ENCODE results near the gene RAB11FIP4. TPM values are rescaled to one million over a fixed set of nuclear protein-coding genes. Genes with fewer than 3 reads are reported as not detected.
"Not testable (repeated sequence)": the region's sequence is repeated elsewhere in the genome, so short reads cannot be mapped to it uniquely, and the experiment has no call there.

Gene RAB11FIP4, protein sequence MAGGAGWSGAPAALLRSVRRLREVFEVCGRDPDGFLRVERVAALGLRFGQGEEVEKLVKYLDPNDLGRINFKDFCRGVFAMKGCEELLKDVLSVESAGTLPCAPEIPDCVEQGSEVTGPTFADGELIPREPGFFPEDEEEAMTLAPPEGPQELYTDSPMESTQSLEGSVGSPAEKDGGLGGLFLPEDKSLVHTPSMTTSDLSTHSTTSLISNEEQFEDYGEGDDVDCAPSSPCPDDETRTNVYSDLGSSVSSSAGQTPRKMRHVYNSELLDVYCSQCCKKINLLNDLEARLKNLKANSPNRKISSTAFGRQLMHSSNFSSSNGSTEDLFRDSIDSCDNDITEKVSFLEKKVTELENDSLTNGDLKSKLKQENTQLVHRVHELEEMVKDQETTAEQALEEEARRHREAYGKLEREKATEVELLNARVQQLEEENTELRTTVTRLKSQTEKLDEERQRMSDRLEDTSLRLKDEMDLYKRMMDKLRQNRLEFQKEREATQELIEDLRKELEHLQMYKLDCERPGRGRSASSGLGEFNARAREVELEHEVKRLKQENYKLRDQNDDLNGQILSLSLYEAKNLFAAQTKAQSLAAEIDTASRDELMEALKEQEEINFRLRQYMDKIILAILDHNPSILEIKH
- total RNA-seq (9.2 TPM), polyA plus RNA-seq (5.3 TPM)
- long read RNA-seq, donor 1 = 0 reads
- long read RNA-seq, donor 2 = 0 reads
- long read RNA-seq, donor 3, partial matches to known transcripts = 0 of 1 reads
- long read RNA-seq, donor 3, other reads (novel, unspliced or antisense) = 0 of 1 reads
- long read RNA-seq, donor 4 = 0 reads
- long read RNA-seq, donor 5, partial matches to known transcripts = 0 of 4 reads
- long read RNA-seq, donor 5, other reads (novel, unspliced or antisense) = 0 of 4 reads
- long read RNA-seq, donor 6, partial matches to known transcripts = 0 of 1 reads
- long read RNA-seq, donor 6, other reads (novel, unspliced or antisense) = 0 of 1 reads
- long read RNA-seq, donor 7, partial matches to known transcripts = 0 of 1 reads
- long read RNA-seq, donor 7, other reads (novel, unspliced or antisense) = 0 of 1 reads
- long read RNA-seq, donor 8 = 0 reads
- long read RNA-seq, donor 9, partial matches to known transcripts = 0 of 2 reads
- long read RNA-seq, donor 9, other reads (novel, unspliced or antisense) = 0 of 2 reads
- long read RNA-seq, donor 10, partial matches to known transcripts = 0 of 1 reads
- long read RNA-seq, donor 10, other reads (novel, unspliced or antisense) = 0 of 1 reads

DNA sequence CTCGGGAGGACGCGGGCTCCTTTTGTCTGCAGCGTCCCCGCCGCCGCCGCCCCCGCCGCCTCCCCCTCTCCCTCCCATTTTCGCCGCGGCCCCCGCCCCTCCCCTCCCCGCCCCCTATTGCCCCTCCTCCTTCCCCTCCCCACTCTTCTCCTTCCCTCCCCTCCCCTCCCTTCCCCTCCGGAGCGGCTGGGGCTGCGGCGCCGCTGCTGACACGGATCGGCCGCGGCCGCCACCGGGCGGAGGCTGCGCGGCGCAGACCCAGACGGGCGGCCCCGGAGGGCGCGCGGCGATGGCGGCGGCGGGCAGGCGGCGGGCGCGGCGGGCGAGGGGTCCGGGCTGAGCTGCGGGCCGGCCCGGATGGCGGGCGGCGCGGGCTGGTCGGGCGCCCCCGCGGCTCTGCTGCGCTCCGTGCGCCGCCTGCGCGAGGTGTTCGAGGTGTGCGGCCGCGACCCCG, at the start of gene RAB11FIP4:
Gene RAB11FIP4 (plus strand): TSS at position 180 of the 454 bp plus-strand sequence. CDS start 178 bp downstream, at position 358.
- Histone ChIP-seq H3K4me3 (ENCODE audit: low read length in 2 of 2) (peak within 1 kb of the TSS; percentile 20 to 57), H3K27ac (ENCODE audit: low read depth in 1 of 2, low read length in 1 of 2) (no peak within 1 kb of the TSS), H3K36me3 (ENCODE audit: control insufficient read depth in 2 of 2, insufficient read depth in 2 of 2, low read length in 1 of 2) (no peaks in the 10 kb centered on the region), H3K4me1 (ENCODE audit: control insufficient read depth in 2 of 2, insufficient read depth in 2 of 2, low read length in 2 of 2) (peaks cover 4 to 9% of the 10 kb centered on the region in 2 donors), H3K27me3 (ENCODE audit: control insufficient read depth in 2 of 2, insufficient read depth in 1 of 2, low read length in 1 of 2) (peaks cover 42 to 68% of the 10 kb centered on the region in 2 donors), H3K9me3 (ENCODE audit: control insufficient read depth in 2 of 2, insufficient read depth in 1 of 2, low read length in 1 of 2) (peaks cover 0 to 7% of the 10 kb centered on the region in 2 donors)
- peak in 4 of 9 donors; percentile 13 to 33 (median 22) for DNase-seq (ENCODE audit: low read depth in 6 of 9, low spot score in 9 of 9)
- under 1% methylated on average over 69 of the region's 69 CpGs for WGBS

DNA sequence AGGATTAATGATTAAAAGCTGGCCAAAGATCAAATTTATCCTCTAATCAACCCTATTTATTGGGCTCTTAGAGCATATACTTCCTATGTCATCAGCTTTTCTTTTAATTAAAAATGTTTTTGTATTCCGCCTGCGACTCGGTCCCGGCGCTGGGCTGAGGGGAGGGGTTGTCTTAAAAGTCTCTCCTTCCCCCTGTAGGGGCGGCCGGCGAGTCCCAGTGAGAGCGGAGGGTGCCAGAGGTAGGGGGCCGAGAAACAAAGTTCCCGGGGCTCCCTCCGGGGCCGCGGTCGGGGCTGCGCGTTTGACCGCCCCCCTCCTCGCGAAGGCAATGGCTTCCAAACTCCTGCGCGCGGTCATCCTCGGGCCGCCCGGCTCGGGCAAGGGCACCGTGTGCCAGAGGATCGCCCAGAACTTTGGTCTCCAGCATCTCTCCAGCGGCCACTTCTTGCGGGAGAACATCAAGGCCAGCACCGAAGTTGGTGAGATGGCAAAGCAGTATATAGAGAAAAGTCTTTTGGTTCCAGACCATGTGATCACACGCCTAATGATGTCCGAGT, 46.2 kb upstream of the RAB11FIP4 start:
- not testable (repeated sequence) for H3K9me3 ChIP-seq (ENCODE audit: control insufficient read depth in 2 of 2, insufficient read depth in 1 of 2, low read length in 1 of 2)
- peaks cover 11 to 24% of the 10 kb centered on the region in 2 donors for H3K36me3 ChIP-seq (ENCODE audit: control insufficient read depth in 2 of 2, insufficient read depth in 2 of 2, low read length in 1 of 2)

DNA sequence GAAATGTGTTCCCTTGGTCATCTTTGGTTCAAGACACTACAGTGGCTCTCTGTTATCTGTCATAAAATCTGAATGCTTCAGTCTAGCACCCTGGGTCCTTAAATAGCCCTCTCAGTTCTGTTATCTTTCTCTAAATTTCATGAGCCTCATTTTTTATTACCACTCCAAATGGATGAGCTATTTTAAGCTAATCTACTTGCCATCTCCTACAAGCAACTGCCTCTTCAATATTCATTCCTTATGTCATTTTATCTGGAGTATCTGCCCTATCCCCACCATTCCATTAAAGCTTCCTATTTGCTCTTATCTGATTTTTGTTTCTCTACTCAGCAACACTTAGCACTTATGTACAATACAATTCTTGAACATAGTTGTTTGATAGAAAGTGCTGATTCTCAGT, 42.0 kb upstream of the RAB11FIP4 start:
- Histone ChIP-seq H3K4me1 (ENCODE audit: control insufficient read depth in 2 of 2, insufficient read depth in 2 of 2, low read length in 2 of 2) (no peaks in the 10 kb centered on the region), H3K27ac (ENCODE audit: low read depth in 1 of 2, low read length in 1 of 2) (no peak overlapping the region), H3K27me3 (ENCODE audit: control insufficient read depth in 2 of 2, insufficient read depth in 1 of 2, low read length in 1 of 2) (no peaks in the 10 kb centered on the region), H3K4me3 (ENCODE audit: low read length in 2 of 2) (no peak overlapping the region), H3K9me3 (ENCODE audit: control insufficient read depth in 2 of 2, insufficient read depth in 1 of 2, low read length in 1 of 2) (no peaks in the 10 kb centered on the region), H3K36me3 (ENCODE audit: control insufficient read depth in 2 of 2, insufficient read depth in 2 of 2, low read length in 1 of 2) (peaks cover 17 to 25% of the 10 kb centered on the region in 2 donors)
- no peak for DNase-seq (ENCODE audit: low read depth in 6 of 9, low spot score in 9 of 9)

More for the DNA sequence above, 46.2 kb upstream of the RAB11FIP4 start:
- H3K27ac ChIP-seq (ENCODE audit: low read depth in 1 of 2, low read length in 1 of 2); H3K4me1 ChIP-seq (ENCODE audit: control insufficient read depth in 2 of 2, insufficient read depth in 2 of 2, low read length in 2 of 2); DNase-seq (ENCODE audit: low read depth in 6 of 9, low spot score in 9 of 9); H3K4me3 ChIP-seq (ENCODE audit: low read length in 2 of 2); H3K27me3 ChIP-seq (ENCODE audit: control insufficient read depth in 2 of 2, insufficient read depth in 1 of 2, low read length in 1 of 2): not testable (repeated sequence)
- 90% methylated on average over 21 of the region's 34 CpGs for WGBS

DNA sequence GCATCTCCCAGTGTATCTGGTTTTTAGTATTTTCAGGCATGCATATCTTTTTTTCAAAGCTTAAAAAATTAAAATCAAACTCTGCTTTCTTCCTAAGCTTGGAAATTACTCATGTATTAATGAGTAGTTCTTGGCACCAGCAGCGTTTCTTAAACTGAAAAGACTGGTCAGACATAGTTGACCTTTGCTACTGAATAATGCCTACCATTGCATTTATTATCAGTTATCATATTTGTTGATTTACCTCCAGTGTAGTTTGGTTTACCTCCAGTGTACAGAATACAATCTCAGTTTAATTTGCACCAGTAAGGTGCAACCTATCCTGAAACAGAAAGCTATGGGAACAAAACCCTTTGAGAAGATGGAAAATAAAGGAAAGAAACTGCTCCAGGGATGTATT, 35.5 kb upstream of the RAB11FIP4 start:
- no peak for DNase-seq (ENCODE audit: low read depth in 6 of 9, low spot score in 9 of 9)
- Histone ChIP-seq H3K4me3 (ENCODE audit: low read length in 2 of 2) (no peak overlapping the region), H3K9me3 (ENCODE audit: control insufficient read depth in 2 of 2, insufficient read depth in 1 of 2, low read length in 1 of 2) (no peaks in the 10 kb centered on the region), H3K36me3 (ENCODE audit: control insufficient read depth in 2 of 2, insufficient read depth in 2 of 2, low read length in 1 of 2) (peaks cover 24 to 37% of the 10 kb centered on the region in 2 donors), H3K27me3 (ENCODE audit: control insufficient read depth in 2 of 2, insufficient read depth in 1 of 2, low read length in 1 of 2) (no peaks in the 10 kb centered on the region), H3K4me1 (ENCODE audit: control insufficient read depth in 2 of 2, insufficient read depth in 2 of 2, low read length in 2 of 2) (no peaks in the 10 kb centered on the region), H3K27ac (ENCODE audit: low read depth in 1 of 2, low read length in 1 of 2) (no peak overlapping the region)
- 100% methylated on average over 1 of the region's 1 CpG for WGBS

DNA sequence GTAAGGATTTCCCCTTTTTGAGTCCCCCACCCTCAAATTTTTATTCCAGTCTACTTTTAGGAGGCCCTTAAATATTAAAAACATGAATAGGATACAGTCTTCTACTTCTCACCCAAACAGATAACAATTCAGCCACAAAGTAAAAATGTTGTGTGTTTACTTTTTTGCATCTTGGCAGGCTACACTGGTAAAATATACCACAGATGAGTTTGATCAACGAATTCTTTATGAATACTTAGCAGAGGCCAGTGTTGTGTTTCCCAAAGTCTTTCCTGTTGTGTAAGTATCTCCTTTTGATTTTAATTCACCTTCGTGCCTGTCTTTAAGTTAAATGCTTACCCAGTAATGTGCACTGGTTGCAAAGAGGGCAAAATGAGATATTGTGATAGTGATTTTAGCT, 34.4 kb upstream of the RAB11FIP4 start:
- no peak for DNase-seq (ENCODE audit: low read depth in 6 of 9, low spot score in 9 of 9)
- H3K36me3 ChIP-seq (ENCODE audit: control insufficient read depth in 2 of 2, insufficient read depth in 2 of 2, low read length in 1 of 2) = peaks cover 16 to 41% of the 10 kb centered on the region in 2 donors
- H3K4me1 ChIP-seq (ENCODE audit: control insufficient read depth in 2 of 2, insufficient read depth in 2 of 2, low read length in 2 of 2) = no peaks in the 10 kb centered on the region
- no peak overlapping the region for H3K4me3 ChIP-seq (ENCODE audit: low read length in 2 of 2)
- no peaks in the 10 kb centered on the region for H3K9me3 ChIP-seq (ENCODE audit: control insufficient read depth in 2 of 2, insufficient read depth in 1 of 2, low read length in 1 of 2)
- H3K27ac ChIP-seq (ENCODE audit: low read depth in 1 of 2, low read length in 1 of 2) = no peak overlapping the region
- no peaks in the 10 kb centered on the region for H3K27me3 ChIP-seq (ENCODE audit: control insufficient read depth in 2 of 2, insufficient read depth in 1 of 2, low read length in 1 of 2)
- WGBS = 95% methylated on average over 2 of the region's 2 CpGs

DNA sequence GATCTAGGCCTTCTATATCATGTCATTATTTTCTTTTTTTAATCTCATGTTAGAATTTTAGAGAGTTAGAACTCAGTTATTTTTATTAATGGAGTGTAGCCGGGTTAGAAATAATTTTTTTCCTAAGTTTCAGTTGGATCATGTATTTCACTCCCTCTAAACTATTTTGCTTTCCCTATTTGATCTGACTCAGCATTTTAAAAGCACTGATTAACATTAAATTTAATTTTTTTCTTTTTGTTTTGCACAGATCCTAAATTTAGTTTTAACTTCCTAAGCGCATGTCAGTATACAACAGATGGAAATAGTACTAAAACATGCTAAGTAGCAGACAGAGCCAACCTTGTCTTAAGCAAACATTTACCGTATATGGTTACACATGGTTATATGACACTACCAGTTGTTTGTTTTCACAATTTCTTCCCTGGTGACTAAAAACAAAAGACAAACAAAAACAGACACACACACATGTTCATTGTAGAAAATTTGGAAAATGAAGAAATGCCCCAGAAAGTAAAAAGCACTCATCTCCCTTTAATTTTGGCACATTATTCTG, 33.6 kb upstream of the RAB11FIP4 start:
- DNase-seq (ENCODE audit: low read depth in 6 of 9, low spot score in 9 of 9) = no peak
- H3K27ac ChIP-seq (ENCODE audit: low read depth in 1 of 2, low read length in 1 of 2) = no peak overlapping the region
- peaks cover 14 to 34% of the 10 kb centered on the region in 2 donors for H3K36me3 ChIP-seq (ENCODE audit: control insufficient read depth in 2 of 2, insufficient read depth in 2 of 2, low read length in 1 of 2)
- no peaks in the 10 kb centered on the region for H3K27me3 ChIP-seq (ENCODE audit: control insufficient read depth in 2 of 2, insufficient read depth in 1 of 2, low read length in 1 of 2)
- WGBS = 97% methylated on average over 3 of the region's 3 CpGs
- H3K4me1 ChIP-seq (ENCODE audit: control insufficient read depth in 2 of 2, insufficient read depth in 2 of 2, low read length in 2 of 2) = no peaks in the 10 kb centered on the region
- H3K4me3 ChIP-seq (ENCODE audit: low read length in 2 of 2) = no peak overlapping the region
- H3K9me3 ChIP-seq (ENCODE audit: control insufficient read depth in 2 of 2, insufficient read depth in 1 of 2, low read length in 1 of 2) = no peaks in the 10 kb centered on the region

DNA sequence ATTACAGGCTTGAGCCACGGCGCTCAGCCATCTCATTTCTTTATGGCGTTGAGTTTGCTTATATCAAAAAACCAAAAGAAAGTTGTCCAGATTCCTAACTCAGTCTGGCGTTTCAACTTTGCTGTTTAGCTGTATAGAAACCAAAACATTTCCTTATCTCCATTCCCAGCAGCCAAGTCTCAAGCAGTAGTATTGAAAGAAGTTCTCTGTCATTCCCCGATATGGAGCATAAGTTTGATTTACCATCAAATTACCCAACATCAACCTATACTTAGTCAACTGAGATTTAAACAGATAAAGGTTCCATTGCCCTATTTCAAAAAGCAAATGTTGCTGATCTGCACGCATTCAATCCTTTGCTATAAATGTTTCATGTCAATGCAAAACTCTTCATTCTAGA, 27.5 kb upstream of the RAB11FIP4 start:
- no peaks in the 10 kb centered on the region for H3K9me3 ChIP-seq (ENCODE audit: control insufficient read depth in 2 of 2, insufficient read depth in 1 of 2, low read length in 1 of 2)
- no peak overlapping the region for H3K4me3 ChIP-seq (ENCODE audit: low read length in 2 of 2)
- no peak for DNase-seq (ENCODE audit: low read depth in 6 of 9, low spot score in 9 of 9)
- peaks cover 3 to 26% of the 10 kb centered on the region in 2 donors for H3K36me3 ChIP-seq (ENCODE audit: control insufficient read depth in 2 of 2, insufficient read depth in 2 of 2, low read length in 1 of 2)
- no peaks in the 10 kb centered on the region for H3K4me1 ChIP-seq (ENCODE audit: control insufficient read depth in 2 of 2, insufficient read depth in 2 of 2, low read length in 2 of 2)
- H3K27me3 ChIP-seq (ENCODE audit: control insufficient read depth in 2 of 2, insufficient read depth in 1 of 2, low read length in 1 of 2) = no peaks in the 10 kb centered on the region
- 99% methylated on average over 6 of the region's 6 CpGs for WGBS
- H3K27ac ChIP-seq (ENCODE audit: low read depth in 1 of 2, low read length in 1 of 2) = no peak overlapping the region

DNA sequence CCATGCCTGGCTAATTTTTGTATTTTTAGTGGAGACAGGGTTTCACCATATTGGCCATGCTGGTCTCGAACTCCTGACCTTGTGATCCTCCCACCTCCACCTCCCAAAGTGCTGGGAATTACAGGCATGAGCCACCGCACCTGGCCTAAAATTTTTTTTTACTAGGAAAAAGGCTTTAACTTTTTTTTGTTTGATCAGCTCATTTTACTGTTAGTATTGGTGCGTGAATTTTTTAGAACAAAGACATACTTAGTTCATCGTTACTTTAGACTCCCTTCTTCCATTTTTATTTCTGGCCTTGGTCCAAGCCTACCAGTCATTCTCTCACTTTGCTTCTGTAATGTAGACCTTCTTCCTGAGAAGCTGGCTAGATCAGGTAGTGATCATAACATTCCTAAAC, 25.4 kb upstream of the RAB11FIP4 start:
- H3K4me3 ChIP-seq (ENCODE audit: low read length in 2 of 2) = no peak overlapping the region
- no peak for DNase-seq (ENCODE audit: low read depth in 6 of 9, low spot score in 9 of 9)
- H3K4me1 ChIP-seq (ENCODE audit: control insufficient read depth in 2 of 2, insufficient read depth in 2 of 2, low read length in 2 of 2) = no peaks in the 10 kb centered on the region
- no peak overlapping the region for H3K27ac ChIP-seq (ENCODE audit: low read depth in 1 of 2, low read length in 1 of 2)
- no peaks in the 10 kb centered on the region for H3K27me3 ChIP-seq (ENCODE audit: control insufficient read depth in 2 of 2, insufficient read depth in 1 of 2, low read length in 1 of 2)
- peaks cover 0 to 20% of the 10 kb centered on the region in 2 donors for H3K36me3 ChIP-seq (ENCODE audit: control insufficient read depth in 2 of 2, insufficient read depth in 2 of 2, low read length in 1 of 2)
- H3K9me3 ChIP-seq (ENCODE audit: control insufficient read depth in 2 of 2, insufficient read depth in 1 of 2, low read length in 1 of 2) = no peaks in the 10 kb centered on the region
- WGBS = 99% methylated on average over 4 of the region's 4 CpGs
